HG02798 (cell line): Measurements from ENCODE around the gene HTRA3.

ENCODE experiments used
- ATAC-seq: cut with Tn5 transposase; IDR thresholded peaks from one replicate; pipeline ENCODE4 v1.9.1; 2021; ENCODE audit warnings: mild to moderate bottlenecking; ENCODE audit not compliant: unreplicated experiment, poor library complexity

The HTRA3 gene

GRCh38 chr4:8233672-8234484 is 35.7 kb upstream of the HTRA3 start:
- ATAC-seq: no peak

- ATAC-seq: no peak
Measured at GRCh38 chr4:8234715-8235114, 34.8 kb upstream of the HTRA3 start.

- no peak for ATAC-seq
Measured at GRCh38 chr4:8235224-8235623, 34.3 kb upstream of the HTRA3 start.

DNA sequence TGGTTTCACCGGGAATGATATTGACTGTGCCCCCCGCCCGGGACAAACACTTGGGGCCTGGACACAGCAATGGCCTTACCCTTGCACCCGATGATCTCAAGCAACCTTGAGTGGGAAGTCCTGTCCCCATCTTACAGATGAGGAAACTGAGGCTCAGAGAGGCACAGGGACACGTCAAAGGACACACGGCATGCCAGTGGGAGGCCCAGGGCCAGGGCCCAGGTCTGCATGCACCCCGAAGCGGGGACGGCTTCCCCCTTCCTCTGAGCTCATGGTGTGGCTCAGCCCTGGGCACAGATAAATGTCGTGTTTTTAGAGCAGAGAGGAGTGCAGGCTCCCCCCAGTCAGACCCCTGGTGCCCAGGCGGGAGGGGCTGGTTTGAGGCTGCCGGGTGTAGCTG is 33.9 kb upstream of the HTRA3 start:
- ATAC-seq: no peak

DNA sequence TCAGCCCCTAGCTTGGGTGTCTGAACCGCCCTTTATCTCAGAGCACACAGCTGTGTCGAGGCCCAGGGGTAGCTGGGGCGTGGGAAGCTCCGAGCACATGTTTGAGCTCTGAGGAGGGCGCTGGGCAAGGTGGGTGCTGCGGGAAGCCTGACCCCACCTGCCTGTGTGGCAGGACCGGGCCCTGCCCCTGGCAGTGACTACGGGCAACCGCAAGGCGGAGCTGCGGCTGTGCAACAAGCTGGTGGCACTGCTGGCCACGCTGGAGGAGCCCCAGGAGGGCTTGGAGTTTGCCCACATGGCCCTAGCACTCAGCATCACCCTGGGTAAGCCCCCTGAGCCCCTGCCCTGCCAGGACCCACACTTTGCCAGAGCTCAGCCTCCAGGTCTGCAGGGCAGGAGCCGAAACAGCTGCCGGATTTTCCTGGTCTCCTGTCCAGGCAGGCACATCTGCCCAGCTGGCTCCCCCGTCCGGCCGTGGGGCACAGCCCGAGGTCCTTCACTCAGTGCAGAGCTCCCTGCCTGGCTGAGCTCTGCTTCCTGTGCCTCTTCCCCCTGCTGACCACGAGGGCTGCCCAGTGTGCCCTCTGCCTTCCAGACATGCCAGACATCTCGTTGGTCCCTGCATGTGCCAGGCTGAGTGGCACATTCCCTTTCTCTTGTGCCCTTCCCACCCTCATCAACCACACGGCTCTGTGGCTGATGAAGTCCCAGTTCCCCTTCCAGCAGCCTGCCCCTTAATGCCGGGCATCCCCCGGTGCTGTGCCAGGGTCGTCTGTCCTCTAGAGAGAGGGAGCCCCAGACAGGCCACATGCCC is 33.2 kb upstream of the HTRA3 start:
- no peak for ATAC-seq

GRCh38 chr4:8236920-8237195 is 32.7 kb upstream of the HTRA3 start:
- no peak for ATAC-seq

GRCh38 chr4:8237256-8237989 is 32.1 kb upstream of the HTRA3 start:
- no peak for ATAC-seq

DNA sequence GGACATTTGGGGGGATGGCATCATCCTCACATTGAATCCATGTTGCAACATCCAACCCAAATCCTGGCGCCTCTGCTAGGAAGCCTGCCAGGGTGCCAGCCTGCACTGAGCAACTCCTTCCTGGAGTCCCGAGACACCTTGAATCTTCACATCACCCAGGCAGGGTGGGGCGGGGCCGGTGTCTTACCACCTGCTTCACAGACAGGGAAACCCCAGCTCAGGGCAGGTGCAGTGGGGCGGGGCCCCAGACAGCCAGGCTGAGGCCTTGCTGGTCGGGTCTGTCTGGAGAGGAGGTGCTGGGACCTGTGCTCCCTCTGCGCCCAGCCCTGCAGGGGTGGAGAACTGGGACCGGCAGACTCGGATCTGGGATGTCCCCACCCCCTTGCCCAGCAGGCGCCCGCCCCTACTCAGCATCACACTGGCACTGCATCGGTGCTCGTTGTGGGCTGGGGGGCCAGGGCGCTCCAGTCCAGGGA is 31.5 kb upstream of the HTRA3 start:
- no peak for ATAC-seq

- no peak for ATAC-seq
Measured at GRCh38 chr4:8238515-8239053, 31.0 kb upstream of the HTRA3 start.

DNA sequence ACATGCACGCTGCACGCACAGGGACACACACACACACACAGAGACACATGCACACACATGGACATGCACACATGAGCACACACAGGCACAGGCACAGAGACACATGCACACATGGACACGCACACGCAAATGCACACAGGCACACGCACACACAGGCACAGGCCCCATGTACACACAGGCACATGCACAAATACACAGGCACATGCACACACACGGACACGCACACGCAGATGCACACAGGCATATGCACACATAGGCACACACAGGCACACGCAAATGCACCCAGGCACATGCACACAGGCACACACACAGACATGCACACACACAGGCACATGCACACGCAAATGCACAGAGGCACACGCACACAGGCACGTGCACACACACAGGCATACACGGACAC is 30.3 kb upstream of the HTRA3 start:
- no peak for ATAC-seq

- ATAC-seq: no peak
Measured at GRCh38 chr4:8239661-8240060, 29.9 kb upstream of the HTRA3 start.

GRCh38 chr4:8240211-8241041 is 29.1 kb upstream of the HTRA3 start:
- ATAC-seq: no peak

DNA sequence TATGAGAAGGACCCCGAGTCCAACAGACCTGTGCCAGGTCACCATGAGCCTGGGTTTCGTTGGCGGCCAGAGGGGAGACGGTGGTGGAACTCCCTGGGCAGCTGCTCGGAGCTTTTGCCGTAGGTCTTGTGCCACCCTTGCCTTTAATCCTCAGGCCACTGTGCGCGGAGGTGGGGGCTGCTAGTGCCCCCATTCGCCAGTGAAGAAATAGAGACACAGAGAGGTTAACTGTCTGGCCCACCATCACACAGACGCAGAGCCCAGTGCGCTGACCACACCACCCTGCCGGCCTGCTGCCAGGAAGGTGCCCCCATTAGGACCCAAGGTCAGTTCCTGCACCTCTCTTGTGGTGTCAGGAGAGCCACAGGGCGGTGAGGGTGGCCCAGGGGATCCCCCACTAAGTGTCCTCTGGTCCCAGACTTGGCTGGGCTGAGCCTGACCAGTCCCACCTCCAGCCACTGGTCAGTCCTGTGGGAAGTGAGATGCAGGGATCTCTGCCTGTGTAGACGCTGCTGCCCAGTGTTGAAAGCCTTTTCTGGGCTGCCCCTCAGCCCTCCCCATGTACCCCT is 28.3 kb upstream of the HTRA3 start:
- ATAC-seq: no peak

DNA sequence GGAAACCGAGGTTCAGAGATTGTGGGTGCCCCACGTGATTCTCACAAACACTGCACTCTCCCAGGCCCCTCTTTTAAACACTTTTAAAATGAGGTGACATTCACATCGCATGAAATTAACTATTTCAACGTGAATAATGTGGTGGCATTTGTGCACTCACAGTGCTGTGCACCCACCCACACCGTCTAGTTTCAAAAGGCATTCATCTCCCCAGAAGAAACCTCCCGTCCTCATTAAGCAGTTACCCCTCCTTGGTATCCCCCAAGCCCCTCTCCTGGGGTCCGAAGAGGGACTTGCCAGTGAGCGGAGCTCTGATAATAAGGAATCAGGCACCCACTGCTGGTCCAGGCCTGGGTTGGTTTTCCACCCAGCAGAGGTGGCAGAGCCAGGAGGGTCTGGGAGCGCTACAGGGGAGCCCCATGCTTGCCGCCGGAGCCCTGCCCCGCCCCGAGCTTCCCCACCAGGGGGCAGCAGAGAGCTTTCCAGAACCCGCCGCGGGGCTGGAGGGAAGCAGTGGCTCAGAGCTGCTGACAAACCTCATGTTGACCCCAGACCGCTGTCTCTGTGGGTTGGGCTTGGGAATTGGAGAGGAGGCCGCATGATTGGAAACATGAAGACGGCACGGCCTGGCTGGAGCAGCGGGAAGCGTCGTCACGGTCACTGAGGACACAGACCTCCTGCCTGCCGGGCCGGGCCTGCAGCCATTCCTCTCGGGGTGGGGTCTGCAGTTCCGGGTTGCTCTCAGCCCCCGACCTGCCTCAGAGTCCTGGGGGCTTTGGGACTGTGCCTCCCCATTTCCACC is 27.5 kb upstream of the HTRA3 start:
- peak; percentile 69 for ATAC-seq

- ATAC-seq: no peak
Measured at GRCh38 chr4:8242782-8243560, 26.6 kb upstream of the HTRA3 start.

DNA sequence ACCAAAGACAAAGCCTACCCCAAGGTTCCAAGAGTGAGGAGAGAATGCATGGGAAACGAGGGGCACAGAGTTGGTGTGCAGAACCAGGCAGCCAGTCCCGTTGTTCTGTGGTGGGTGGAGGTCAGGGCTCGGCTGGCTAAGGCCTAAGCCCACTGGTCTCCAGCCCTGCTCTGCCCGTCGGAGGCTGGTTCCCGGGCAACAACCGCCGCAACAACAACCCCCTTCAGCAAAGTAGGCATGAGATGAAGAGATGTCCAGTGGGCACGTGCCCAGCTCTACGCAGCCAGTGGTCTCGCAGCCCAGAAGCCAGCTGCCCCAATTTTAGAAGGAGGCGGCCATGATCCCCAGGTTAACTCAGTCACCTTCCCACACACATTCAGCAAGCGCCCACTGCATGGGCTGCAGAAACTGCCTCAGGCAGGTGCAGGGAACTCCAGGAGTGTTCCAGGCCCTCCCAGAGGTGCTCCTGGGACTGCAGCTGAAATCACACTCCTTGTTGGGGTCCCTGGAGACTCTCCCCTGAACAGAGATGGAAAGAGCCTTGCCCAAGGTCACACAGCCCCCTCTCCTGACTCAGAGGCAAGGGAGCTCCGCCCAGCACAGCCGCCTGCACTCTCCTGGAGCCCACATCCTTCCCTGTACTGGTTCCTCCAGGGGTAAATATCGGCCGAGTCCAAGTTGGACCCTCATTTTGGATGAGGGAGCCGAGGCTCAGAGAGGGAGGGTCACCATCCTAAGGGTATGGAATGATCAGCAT is 25.4 kb upstream of the HTRA3 start:
- no peak for ATAC-seq

DNA sequence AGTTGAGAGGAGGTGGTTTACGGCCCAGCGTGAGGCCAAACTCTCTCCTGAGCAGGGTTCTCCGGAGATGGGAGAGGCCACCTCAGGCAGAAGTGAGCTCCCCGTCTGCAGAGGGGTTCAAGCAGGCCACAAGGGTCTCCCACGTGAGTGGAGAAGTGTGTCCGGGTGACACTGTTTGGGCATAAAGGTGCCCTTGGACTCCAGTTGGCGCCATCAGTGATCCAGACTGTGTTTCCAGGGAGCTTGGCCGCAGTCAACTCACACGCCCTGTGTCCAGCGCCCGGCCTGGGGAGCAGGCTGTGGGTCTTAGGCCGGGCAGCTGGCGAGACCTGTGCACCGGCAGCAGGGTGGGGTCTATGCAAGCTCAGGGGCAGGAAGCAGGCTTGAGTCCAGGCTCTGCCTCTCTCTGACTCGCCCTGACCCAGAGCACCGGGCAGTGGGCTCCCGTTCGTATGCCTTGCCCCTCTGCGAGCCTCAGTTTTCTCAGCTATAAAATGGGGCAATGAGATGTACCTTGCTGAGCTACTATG is 24.6 kb upstream of the HTRA3 start:
- ATAC-seq: no peak
